ENCODE data around the gene ZFAND3.

DNA sequence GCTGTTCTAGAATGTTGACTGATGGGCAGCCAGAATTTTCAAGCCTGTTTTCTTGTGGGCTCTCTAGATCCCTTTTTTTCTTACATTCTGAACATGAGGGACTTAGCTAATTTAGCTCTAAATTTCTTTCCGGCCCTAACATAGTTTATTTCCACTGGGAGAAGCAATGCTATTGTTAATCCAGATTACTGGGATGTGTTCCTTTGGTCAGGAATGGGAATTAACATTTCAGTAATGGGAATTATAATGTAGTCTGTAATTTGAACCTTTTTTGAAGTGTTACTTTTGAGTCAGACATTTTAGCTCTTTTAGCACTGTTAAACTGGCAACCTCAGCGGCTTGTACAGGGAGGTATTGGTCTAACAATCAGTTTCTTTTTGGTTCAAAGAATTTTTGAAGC lies 7.5 kb downstream of the ZFAND3 start:
- TF ChIP-seq ZNF274 (IDR thresholded peaks at IDR 0.05; ENCODE audit: insufficient read depth, insufficient read length), result no peak
- no peak for TF ChIP-seq RBBP5 (conservative IDR thresholded peaks at IDR 0.05)
- TF ChIP-seq YY1 (IDR thresholded peaks at IDR 0.05; ENCODE audit: low read depth, low read length), result no peak
- TF ChIP-seq, protein P1, sequence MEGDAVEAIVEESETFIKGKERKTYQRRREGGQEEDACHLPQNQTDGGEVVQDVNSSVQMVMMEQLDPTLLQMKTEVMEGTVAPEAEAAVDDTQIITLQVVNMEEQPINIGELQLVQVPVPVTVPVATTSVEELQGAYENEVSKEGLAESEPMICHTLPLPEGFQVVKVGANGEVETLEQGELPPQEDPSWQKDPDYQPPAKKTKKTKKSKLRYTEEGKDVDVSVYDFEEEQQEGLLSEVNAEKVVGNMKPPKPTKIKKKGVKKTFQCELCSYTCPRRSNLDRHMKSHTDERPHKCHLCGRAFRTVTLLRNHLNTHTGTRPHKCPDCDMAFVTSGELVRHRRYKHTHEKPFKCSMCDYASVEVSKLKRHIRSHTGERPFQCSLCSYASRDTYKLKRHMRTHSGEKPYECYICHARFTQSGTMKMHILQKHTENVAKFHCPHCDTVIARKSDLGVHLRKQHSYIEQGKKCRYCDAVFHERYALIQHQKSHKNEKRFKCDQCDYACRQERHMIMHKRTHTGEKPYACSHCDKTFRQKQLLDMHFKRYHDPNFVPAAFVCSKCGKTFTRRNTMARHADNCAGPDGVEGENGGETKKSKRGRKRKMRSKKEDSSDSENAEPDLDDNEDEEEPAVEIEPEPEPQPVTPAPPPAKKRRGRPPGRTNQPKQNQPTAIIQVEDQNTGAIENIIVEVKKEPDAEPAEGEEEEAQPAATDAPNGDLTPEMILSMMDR (IDR thresholded peaks at IDR 0.05 in 2 of 3, conservative IDR thresholded peaks at IDR 0.05 in 1 of 3; ENCODE audit: control insufficient read depth in 2 of 3, extremely low read depth in 1 of 3, insufficient read depth in 1 of 3, low read depth in 3 of 3, low read length in 3 of 3), result no peak
- no peak for TF ChIP-seq POLR2AphosphoS5 (IDR thresholded peaks at IDR 0.05; ENCODE audit: low read length)
- TF ChIP-seq BCL11A (IDR thresholded peaks at IDR 0.05; ENCODE audit: low read depth, low read length), result no peak
- TF ChIP-seq, protein P2, sequence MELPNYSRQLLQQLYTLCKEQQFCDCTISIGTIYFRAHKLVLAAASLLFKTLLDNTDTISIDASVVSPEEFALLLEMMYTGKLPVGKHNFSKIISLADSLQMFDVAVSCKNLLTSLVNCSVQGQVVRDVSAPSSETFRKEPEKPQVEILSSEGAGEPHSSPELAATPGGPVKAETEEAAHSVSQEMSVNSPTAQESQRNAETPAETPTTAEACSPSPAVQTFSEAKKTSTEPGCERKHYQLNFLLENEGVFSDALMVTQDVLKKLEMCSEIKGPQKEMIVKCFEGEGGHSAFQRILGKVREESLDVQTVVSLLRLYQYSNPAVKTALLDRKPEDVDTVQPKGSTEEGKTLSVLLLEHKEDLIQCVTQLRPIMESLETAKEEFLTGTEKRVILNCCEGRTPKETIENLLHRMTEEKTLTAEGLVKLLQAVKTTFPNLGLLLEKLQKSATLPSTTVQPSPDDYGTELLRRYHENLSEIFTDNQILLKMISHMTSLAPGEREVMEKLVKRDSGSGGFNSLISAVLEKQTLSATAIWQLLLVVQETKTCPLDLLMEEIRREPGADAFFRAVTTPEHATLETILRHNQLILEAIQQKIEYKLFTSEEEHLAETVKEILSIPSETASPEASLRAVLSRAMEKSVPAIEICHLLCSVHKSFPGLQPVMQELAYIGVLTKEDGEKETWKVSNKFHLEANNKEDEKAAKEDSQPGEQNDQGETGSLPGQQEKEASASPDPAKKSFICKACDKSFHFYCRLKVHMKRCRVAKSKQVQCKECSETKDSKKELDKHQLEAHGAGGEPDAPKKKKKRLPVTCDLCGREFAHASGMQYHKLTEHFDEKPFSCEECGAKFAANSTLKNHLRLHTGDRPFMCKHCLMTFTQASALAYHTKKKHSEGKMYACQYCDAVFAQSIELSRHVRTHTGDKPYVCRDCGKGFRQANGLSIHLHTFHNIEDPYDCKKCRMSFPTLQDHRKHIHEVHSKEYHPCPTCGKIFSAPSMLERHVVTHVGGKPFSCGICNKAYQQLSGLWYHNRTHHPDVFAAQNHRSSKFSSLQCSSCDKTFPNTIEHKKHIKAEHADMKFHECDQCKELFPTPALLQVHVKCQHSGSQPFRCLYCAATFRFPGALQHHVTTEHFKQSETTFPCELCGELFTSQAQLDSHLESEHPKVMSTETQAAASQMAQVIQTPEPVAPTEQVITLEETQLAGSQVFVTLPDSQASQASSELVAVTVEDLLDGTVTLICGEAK (IDR thresholded peaks at IDR 0.05; ENCODE audit: borderline replicate concordance), result no peak
- no peak for TF ChIP-seq SMC3 (IDR thresholded peaks at IDR 0.05; ENCODE audit: borderline replicate concordance, low read length)
- TF ChIP-seq POLR2A (IDR thresholded peaks at IDR 0.05; ENCODE audit: low read depth, low read length), result no peak
- TF ChIP-seq, protein P3, sequence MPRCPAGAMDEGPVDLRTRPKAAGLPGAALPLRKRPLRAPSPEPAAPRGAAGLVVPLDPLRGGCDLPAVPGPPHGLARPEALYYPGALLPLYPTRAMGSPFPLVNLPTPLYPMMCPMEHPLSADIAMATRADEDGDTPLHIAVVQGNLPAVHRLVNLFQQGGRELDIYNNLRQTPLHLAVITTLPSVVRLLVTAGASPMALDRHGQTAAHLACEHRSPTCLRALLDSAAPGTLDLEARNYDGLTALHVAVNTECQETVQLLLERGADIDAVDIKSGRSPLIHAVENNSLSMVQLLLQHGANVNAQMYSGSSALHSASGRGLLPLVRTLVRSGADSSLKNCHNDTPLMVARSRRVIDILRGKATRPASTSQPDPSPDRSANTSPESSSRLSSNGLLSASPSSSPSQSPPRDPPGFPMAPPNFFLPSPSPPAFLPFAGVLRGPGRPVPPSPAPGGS (IDR thresholded peaks at IDR 0.05; ENCODE audit: borderline replicate concordance, insufficient read depth, low read depth, low read length, poor library complexity, severe bottlenecking), result no peak
- no peak for TF ChIP-seq SUZ12 (IDR thresholded peaks at IDR 0.05; ENCODE audit: unreplicated experiment)
- no peak for TF ChIP-seq EGR1 (IDR thresholded peaks at IDR 0.05; ENCODE audit: borderline replicate concordance in 1 of 2, low read depth in 2 of 2, low read length in 2 of 2)
- no peak for TF ChIP-seq TAF1 (IDR thresholded peaks at IDR 0.05; ENCODE audit: borderline replicate concordance, low read depth, low read length)
- TF ChIP-seq FOS (IDR thresholded peaks at IDR 0.05; ENCODE audit: borderline replicate concordance, extremely low read depth, insufficient read length), result no peak
